ENCODE data around the gene NOTUM.

DNA sequence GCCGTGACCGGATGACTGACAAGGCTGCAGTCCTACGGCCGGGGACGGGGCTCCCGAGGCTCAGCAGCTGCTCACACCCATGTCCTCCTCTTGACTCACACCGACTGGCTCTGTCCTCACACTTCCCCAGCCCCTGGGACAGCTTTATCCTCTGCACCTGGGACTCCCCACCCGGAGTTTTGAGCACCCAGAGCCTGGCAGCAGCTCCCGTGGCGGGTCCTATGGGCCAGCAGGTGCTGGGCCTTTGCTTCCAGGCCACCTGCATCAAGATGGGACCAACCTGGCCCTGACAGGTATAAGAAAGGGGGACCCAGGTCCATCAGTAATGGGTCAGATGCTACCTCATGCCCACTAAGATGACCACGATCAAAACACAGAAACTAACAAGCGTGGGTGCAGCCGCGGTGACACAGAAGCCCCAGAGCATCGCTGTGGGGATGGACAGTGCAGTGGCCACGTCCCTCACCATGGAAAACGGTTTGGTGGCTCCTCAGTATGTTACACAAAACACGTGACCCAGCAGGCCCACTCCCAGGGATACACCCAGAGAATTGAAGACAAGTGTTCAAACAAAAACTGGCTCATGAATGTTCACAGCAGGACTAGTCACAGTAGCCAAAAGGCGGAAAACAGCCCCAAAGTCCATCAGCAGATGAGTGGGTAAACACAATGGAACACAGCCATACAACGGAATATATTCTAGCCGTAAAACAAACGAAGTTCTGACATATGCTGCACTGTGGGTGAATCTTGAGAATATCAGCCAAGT lies 3.3 kb upstream of the NOTUM start:
- TF ChIP-seq, protein P1, sequence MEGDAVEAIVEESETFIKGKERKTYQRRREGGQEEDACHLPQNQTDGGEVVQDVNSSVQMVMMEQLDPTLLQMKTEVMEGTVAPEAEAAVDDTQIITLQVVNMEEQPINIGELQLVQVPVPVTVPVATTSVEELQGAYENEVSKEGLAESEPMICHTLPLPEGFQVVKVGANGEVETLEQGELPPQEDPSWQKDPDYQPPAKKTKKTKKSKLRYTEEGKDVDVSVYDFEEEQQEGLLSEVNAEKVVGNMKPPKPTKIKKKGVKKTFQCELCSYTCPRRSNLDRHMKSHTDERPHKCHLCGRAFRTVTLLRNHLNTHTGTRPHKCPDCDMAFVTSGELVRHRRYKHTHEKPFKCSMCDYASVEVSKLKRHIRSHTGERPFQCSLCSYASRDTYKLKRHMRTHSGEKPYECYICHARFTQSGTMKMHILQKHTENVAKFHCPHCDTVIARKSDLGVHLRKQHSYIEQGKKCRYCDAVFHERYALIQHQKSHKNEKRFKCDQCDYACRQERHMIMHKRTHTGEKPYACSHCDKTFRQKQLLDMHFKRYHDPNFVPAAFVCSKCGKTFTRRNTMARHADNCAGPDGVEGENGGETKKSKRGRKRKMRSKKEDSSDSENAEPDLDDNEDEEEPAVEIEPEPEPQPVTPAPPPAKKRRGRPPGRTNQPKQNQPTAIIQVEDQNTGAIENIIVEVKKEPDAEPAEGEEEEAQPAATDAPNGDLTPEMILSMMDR (IDR thresholded peaks at IDR 0.05 in 4 of 5, conservative IDR thresholded peaks at IDR 0.05 in 1 of 5) = no peak
- no peak for TF ChIP-seq POLR2A (IDR thresholded peaks at IDR 0.05)

Measured in gastrocnemius medialis (tissue), 4 donors.